Fibroblast of skin of right quadriceps (primary cell): ENCODE data around the gene MMP24OS.

Source experiments
- DNase-seq: peaks from one replicate; pipeline ENCODE4 v3.0.0-alpha.2; 2013

The MMP24OS gene

GRCh38 chr20:35290186-35290886, 12.4 kb upstream of the MMP24OS start:
- DNase-seq, result no peak

GRCh38 chr20:35288325-35289060, 10.6 kb upstream of the MMP24OS start:
- DNase-seq, result no peak

- DNase-seq, result no peak
These were observed 9.8 kb upstream of the MMP24OS start for GRCh38 chr20:35287509-35288324.

GRCh38 chr20:35286899-35287508, 9.1 kb upstream of the MMP24OS start:
- DNase-seq, result no peak

- no peak for DNase-seq
These were observed 8.4 kb upstream of the MMP24OS start for GRCh38 chr20:35286077-35286898.

- DNase-seq, result no peak
These were observed 7.8 kb upstream of the MMP24OS start for GRCh38 chr20:35285806-35286076.

- DNase-seq, result no peak
These were observed 7.3 kb upstream of the MMP24OS start for GRCh38 chr20:35284992-35285805.

- peak; percentile 90 for DNase-seq
These were observed 6.5 kb upstream of the MMP24OS start, which contains the start of gene EIF6 for GRCh38 chr20:35284267-35284991. TSS of gene EIF6 (minus strand) at chr20:35284772. CDS start at chr20:35284487, 285 bp downstream.

- DNase-seq, result no peak
These were observed 5.7 kb upstream of the MMP24OS start for GRCh38 chr20:35283441-35284266.

GRCh38 chr20:35281506-35282101, 3.7 kb upstream of the MMP24OS start:
- DNase-seq, result no peak

- no peak for DNase-seq
These were observed 2.6 kb upstream of the MMP24OS start for GRCh38 chr20:35280523-35280922.

- DNase-seq, result no peak
These were observed 1.7 kb upstream of the MMP24OS start for GRCh38 chr20:35279533-35280174.

GRCh38 chr20:35279040-35279439, 1.1 kb upstream of the MMP24OS start:
- no peak for DNase-seq

- DNase-seq, result no peak
These were observed 795 bp downstream of the MMP24OS start for GRCh38 chr20:35277127-35277526.

GRCh38 chr20:35276408-35276807, 1.5 kb downstream of the MMP24OS start:
- DNase-seq, result no peak

- no peak for DNase-seq
These were observed 2.1 kb downstream of the MMP24OS start for GRCh38 chr20:35275741-35276251.

GRCh38 chr20:35274172-35275092, 3.5 kb downstream of the MMP24OS start:
- no peak for DNase-seq
